Measurements from ENCODE around the gene PHF12. TPM values are rescaled to one million over a fixed set of nuclear protein-coding genes. Genes with fewer than 3 reads are reported as not detected.

PHF12 gene
- total and polyA plus RNA-seq, 2 of the 13 experiments (the other 11 are each of a cell fraction or from before 2014, with no cell fraction given), result 9.8 to 17.1 TPM

GRCh38 chr17:28900986-28901726, 50.2 kb downstream of the PHF12 start (continued):
- TF ChIP-seq ZNF687 (CRISPR knock-in tag; IDR thresholded peaks at IDR 0.05), result peak; percentile 52
- no peak for TF ChIP-seq FUBP1 (CRISPR knock-in tag; IDR thresholded peaks at IDR 0.05; ENCODE audit: borderline replicate concordance)
- TF ChIP-seq ZBTB38 (CRISPR knock-in tag; IDR thresholded peaks at IDR 0.05), result peak; percentile 36; the same call in 1 of the 2 replicates
- TF ChIP-seq ATF2 (CRISPR knock-in tag; IDR thresholded peaks at IDR 0.05), result peak; percentile 92
- TF ChIP-seq ARID5B (CRISPR knock-in tag; IDR thresholded peaks at IDR 0.05), result peak; percentile 39; the same call in 1 of the 2 replicates
- no peak for TF ChIP-seq CBFB (CRISPR knock-in tag; IDR thresholded peaks at IDR 0.05)
- peak; percentile 42 for TF ChIP-seq TBL1XR1 (IDR thresholded peaks at IDR 0.05; ENCODE audit: borderline replicate concordance, low read length, partially characterized antibody)
